IPS-NIHi7 (cell line): Measurements from ENCODE around the gene AMER1.

Source experiments
- DNase-seq: peaks from one replicate; pipeline ENCODE4 v3.0.0; 2012; ENCODE audit warnings: mixed read lengths; ENCODE audit errors: extremely low spot score

AMER1 gene

DNA sequence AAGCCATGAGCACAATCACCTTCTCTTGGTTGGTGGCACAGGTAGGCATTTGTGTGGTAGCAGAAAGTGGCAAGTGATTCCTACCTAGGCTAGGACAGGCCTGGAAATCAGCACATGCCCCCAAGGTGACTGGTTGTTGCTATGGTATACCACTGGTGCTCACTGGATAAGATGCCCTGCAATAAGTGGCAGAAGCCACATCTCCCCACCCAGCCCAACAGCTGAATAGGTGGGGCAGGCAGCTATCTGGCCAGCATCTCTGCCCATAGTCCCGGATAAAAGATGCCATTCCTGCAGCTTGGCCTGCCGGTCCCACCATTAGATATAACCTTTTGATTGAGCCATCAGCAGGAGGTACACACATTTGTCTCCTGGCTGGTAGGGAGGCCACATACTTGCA is 21.1 kb downstream of the AMER1 start:
- no peak for DNase-seq

DNA sequence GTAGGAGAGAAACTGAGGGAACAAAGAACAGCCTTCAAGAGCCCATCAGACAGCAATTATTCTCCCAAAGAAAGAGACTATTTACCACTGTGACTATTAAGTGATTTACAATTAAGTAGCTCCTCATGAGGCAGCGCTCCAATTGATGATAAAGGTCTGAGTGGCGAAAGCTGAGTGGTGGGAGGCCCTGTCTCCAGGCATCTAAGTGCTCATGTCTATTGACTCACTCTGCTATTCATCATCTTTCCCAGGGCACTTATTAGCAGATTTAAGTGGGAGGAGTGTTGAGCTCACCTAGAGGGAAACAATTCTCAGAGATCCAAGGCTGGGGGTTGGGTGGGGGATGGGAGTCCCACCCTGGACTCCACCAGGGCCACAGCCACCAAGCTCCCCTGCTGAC is 23.3 kb downstream of the AMER1 start:
- no peak for DNase-seq

- DNase-seq = no peak
Measured at GRCh38 chrX:64176876-64177275, 28.6 kb downstream of the AMER1 start.

DNA sequence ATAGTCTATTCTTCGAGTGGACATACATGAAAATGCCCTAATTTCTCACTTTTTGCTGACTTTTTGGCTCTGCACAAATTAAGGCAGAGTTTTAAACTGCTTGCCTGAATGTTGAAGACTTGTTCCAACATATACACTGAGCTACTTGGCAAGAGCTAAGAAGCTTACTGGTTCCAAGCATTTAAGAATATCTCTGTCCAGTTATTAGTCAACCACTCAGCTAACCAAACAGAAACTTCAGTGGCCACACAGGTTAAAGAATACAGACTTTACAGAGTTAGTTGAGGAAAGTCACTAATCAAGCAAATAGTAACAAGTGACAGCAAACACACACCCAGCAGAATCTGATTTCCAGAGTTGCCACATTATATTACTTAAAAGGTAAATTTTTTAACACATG is 35.5 kb downstream of the AMER1 start:
- DNase-seq = no peak

GRCh38 chrX:64152857-64153256 is 52.7 kb downstream of the AMER1 start:
- no peak for DNase-seq

DNA sequence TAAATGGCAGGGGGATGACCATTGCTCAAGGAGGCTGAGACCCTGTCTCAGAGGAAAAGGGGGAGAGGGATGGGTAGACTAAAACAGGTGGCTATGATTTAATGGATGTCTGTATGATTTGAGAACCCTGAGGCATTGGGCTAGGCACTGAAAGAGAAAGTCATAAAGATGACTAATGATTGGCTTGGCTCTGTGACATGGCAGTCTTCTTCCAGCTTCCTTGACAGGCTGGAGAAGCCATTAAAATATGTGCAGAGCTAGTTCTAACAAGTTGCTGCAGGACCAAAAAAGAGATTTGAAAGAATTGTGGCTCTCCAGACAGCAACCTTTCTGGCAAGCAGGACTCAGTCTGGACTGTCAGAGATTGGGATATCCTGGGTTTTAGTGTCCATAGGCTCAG is 53.6 kb downstream of the AMER1 start:
- no peak for DNase-seq

DNA sequence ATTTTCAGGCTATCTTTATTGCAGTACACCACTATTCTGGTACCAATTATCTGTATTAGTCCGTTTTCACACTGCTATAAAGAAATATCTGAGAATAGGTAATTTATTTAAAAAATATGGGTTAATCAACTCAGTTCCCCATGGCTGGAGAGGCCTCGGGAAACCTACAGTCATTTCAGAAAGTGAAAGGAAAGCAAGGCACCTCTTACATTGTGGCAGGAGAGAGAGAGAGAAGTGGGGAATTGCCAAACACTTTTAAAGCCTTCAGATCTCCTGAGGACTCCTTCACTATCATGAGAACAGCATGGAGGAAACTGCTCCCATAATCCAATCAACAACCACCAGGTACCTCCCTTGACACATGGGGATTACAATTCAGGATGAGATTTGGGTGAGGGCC is 54.7 kb downstream of the AMER1 start:
- no peak for DNase-seq
